Measurements from ENCODE around the gene PON2. TPM values are rescaled to one million over a fixed set of nuclear protein-coding genes. Genes with fewer than 3 reads are reported as not detected.

The PON2 gene
- total and polyA plus RNA-seq, 2 of the 13 experiments (the other 11 are each of a cell fraction or from before 2014, with no cell fraction given), result 202 to 217 TPM

GRCh38 chr7:95430864-95431263 is 4.0 kb downstream of the PON2 start (continued):
- no peak for TF ChIP-seq ZNF354B (CRISPR knock-in tag; IDR thresholded peaks at IDR 0.05)
- TF ChIP-seq CENPT (CRISPR knock-in tag; IDR thresholded peaks at IDR 0.05; ENCODE audit: low read depth), result no peak
- no peak for TF ChIP-seq U2AF2 (IDR thresholded peaks at IDR 0.05; ENCODE audit: low read depth, low read length)
- no peak for TF ChIP-seq SUZ12 (IDR thresholded peaks at IDR 0.05; ENCODE audit: low read depth, low read length)
- no peak for TF ChIP-seq JARID2 (CRISPR knock-in tag; IDR thresholded peaks at IDR 0.05; ENCODE audit: insufficient replicate concordance)
- TF ChIP-seq THAP8 (CRISPR knock-in tag; IDR thresholded peaks at IDR 0.05; ENCODE audit: borderline replicate concordance), result no peak
- TF ChIP-seq REPIN1 (CRISPR knock-in tag; IDR thresholded peaks at IDR 0.05; ENCODE audit: borderline replicate concordance, low read depth), result peak; percentile 88; the same call in 1 of the 2 replicates
- TF ChIP-seq ZNF550 (CRISPR knock-in tag; IDR thresholded peaks at IDR 0.05; ENCODE audit: borderline replicate concordance), result no peak
- no peak for TF ChIP-seq ZHX1 (CRISPR knock-in tag; IDR thresholded peaks at IDR 0.05; ENCODE audit: low read depth)
- TF ChIP-seq FOSL1 (CRISPR knock-in tag; IDR thresholded peaks at IDR 0.05; ENCODE audit: borderline replicate concordance), result peak; percentile 53; the same call in 1 of the 2 replicates
- TF ChIP-seq POLR2A (IDR thresholded peaks at IDR 0.05; ENCODE audit: insufficient read depth in 1 of 2, low read depth in 2 of 2, low read length in 2 of 2), result no peak
- TF ChIP-seq MATR3 (CRISPR knock-in tag; IDR thresholded peaks at IDR 0.05), result no peak
- TF ChIP-seq PPARG (CRISPR knock-in tag; conservative IDR thresholded peaks at IDR 0.05), result no peak
- no peak for TF ChIP-seq ZNF547 (CRISPR knock-in tag; IDR thresholded peaks at IDR 0.05)
- TF ChIP-seq ZNF773 (CRISPR knock-in tag; IDR thresholded peaks at IDR 0.05; ENCODE audit: borderline replicate concordance), result no peak
- no peak for TF ChIP-seq PBX3 (CRISPR knock-in tag; IDR thresholded peaks at IDR 0.05; ENCODE audit: borderline replicate concordance)
- peak; percentile 69; the same call in 1 of the 2 replicates for TF ChIP-seq SOX5 (CRISPR knock-in tag; IDR thresholded peaks at IDR 0.05; ENCODE audit: borderline replicate concordance)
- TF ChIP-seq ZNF788 (CRISPR knock-in tag; IDR thresholded peaks at IDR 0.05; ENCODE audit: borderline replicate concordance), result no peak
- peak; percentile 43; the same call in 1 of the 2 replicates for TF ChIP-seq HNF4G (IDR thresholded peaks at IDR 0.05; ENCODE audit: borderline replicate concordance, low read depth, low read length)
- no peak for TF ChIP-seq HNF4G (CRISPR knock-in tag; IDR thresholded peaks at IDR 0.05; ENCODE audit: borderline replicate concordance, low read depth)
- TF ChIP-seq RARA (CRISPR knock-in tag; IDR thresholded peaks at IDR 0.05), result peak; percentile 51; the same call in 1 of the 2 replicates
- no peak for TF ChIP-seq NKX3-1 (CRISPR knock-in tag; IDR thresholded peaks at IDR 0.05)
- TF ChIP-seq ZNF350 (CRISPR knock-in tag; IDR thresholded peaks at IDR 0.05; ENCODE audit: borderline replicate concordance, low read depth), result no peak
- TF ChIP-seq ATF7 (IDR thresholded peaks at IDR 0.05), result no peak
- TF ChIP-seq ATF7 (CRISPR knock-in tag; IDR thresholded peaks at IDR 0.05), result no peak
- no peak for TF ChIP-seq ZNF567 (CRISPR knock-in tag; IDR thresholded peaks at IDR 0.05; ENCODE audit: borderline replicate concordance)
- TF ChIP-seq NFKB2 (CRISPR knock-in tag; IDR thresholded peaks at IDR 0.05; ENCODE audit: borderline replicate concordance), result no peak

Data from HepG2 (cell line).